HG03558 (cell line): ENCODE data around the gene TSPEAR.
"Not testable (repeated sequence)": the region's sequence is repeated elsewhere in the genome, so short reads cannot be mapped to it uniquely, and the experiment has no call there.

Experiments used
- ATAC-seq: cut with Tn5 transposase; IDR thresholded peaks from one replicate; pipeline ENCODE4 v1.9.1; 2021; ENCODE audit warnings: moderate number of reproducible peaks; ENCODE audit not compliant: unreplicated experiment; ENCODE audit errors: extremely low read depth

The TSPEAR gene

GRCh38 chr21:44596068-44596725 lies 115.2 kb downstream of the TSPEAR start:
- ATAC-seq: no peak

GRCh38 chr21:44595524-44595923 lies 115.8 kb downstream of the TSPEAR start:
- no peak for ATAC-seq

- no peak for ATAC-seq
Observed at GRCh38 chr21:44594406-44594916, 116.9 kb downstream of the TSPEAR start.

GRCh38 chr21:44593598-44594405 lies 117.6 kb downstream of the TSPEAR start:
- no peak for ATAC-seq

GRCh38 chr21:44592446-44593311 lies 118.7 kb downstream of the TSPEAR start, which contains the start of gene KRTAP10-6:
Gene KRTAP10-6, minus strand, starts transcription at chr21:44592505. Its CDS starts 21 bp downstream, at chr21:44592484.
- no peak for ATAC-seq

- not testable (repeated sequence) for ATAC-seq
Observed at GRCh38 chr21:44591801-44592130, 119.6 kb downstream of the TSPEAR start.

- not testable (repeated sequence) for ATAC-seq
Observed at GRCh38 chr21:44590897-44591800, 120.2 kb downstream of the TSPEAR start.

- no peak for ATAC-seq
Observed at GRCh38 chr21:44590311-44590721, 121.1 kb downstream of the TSPEAR start.

GRCh38 chr21:44589586-44590305 lies 121.6 kb downstream of the TSPEAR start:
- ATAC-seq: no peak

- ATAC-seq: no peak
Observed at GRCh38 chr21:44589094-44589493, 122.3 kb downstream of the TSPEAR start.

GRCh38 chr21:44585892-44586291 lies 125.5 kb downstream of the TSPEAR start:
- no peak for ATAC-seq

GRCh38 chr21:44583800-44584147 lies 127.6 kb downstream of the TSPEAR start:
- ATAC-seq: no peak

GRCh38 chr21:44583089-44583799 lies 128.1 kb downstream of the TSPEAR start:
- no peak for ATAC-seq

GRCh38 chr21:44582055-44582454 lies 129.3 kb downstream of the TSPEAR start:
- ATAC-seq: no peak

- no peak for ATAC-seq
Observed at GRCh38 chr21:44581158-44581557, 130.2 kb downstream of the TSPEAR start.

- not testable (repeated sequence) for ATAC-seq
Observed at GRCh38 chr21:44580231-44580821, 131.0 kb downstream of the TSPEAR start, which contains the start of gene KRTAP10-5. Gene KRTAP10-5, minus strand, starts transcription at chr21:44580604. Its CDS starts 26 bp downstream, at chr21:44580578.

- no peak for ATAC-seq
Observed at GRCh38 chr21:44579833-44580144, 131.6 kb downstream of the TSPEAR start.
